SK-N-SH treated with all-trans-retinoic acid at 6 μM for 48 hours (cell line): ENCODE measurements around the gene CDH4.

Experiments used
- ATAC-seq: fragments of 200-7000 bp; cut with Tn5 transposase; 3 replicates; pipeline ENCODE4 v1.9.1; 2020; ENCODE audit warnings: mild to moderate bottlenecking, moderate library complexity
- ARNTL ChIP-seq: fragments of 450-650 bp; formaldehyde crosslinking; IDR thresholded peaks from 2 replicates; pipeline ENCODE4 v1.5.0; 2020; ENCODE audit warnings: low read depth, mild to moderate bottlenecking, moderate library complexity, borderline replicate concordance
- BACH2 ChIP-seq: fragments of 250-450 bp; sonication (Bioruptor Pico); IDR thresholded peaks from 2 replicates; pipeline ENCODE4 v1.9.0; 2021; ENCODE audit warnings: mild to moderate bottlenecking, borderline replicate concordance
- CREB5 ChIP-seq: fragments of 250-450 bp; sonication (Bioruptor Pico); IDR thresholded peaks from 2 replicates; pipeline ENCODE4 v1.5.1; 2020; ENCODE audit warnings: low read depth, mild to moderate bottlenecking, moderate library complexity
- CSDC2 ChIP-seq: fragments of 250-450 bp; sonication (Bioruptor Pico); IDR thresholded peaks from 2 replicates; pipeline ENCODE4 v1.5.0; 2020; ENCODE audit warnings: mild to moderate bottlenecking, moderate library complexity
- CSRNP3 ChIP-seq: fragments of 250-450 bp; sonication (Bioruptor Pico); IDR thresholded peaks from 2 replicates; pipeline ENCODE4 v1.5.1; 2021; ENCODE audit warnings: mild to moderate bottlenecking, moderate library complexity
- ESRRG ChIP-seq: fragments of 250-450 bp; sonication (Bioruptor Pico); IDR thresholded peaks from 2 replicates; pipeline ENCODE4 v1.6.1; 2021; ENCODE audit warnings: mild to moderate bottlenecking
- GLIS3 ChIP-seq: fragments of 250-450 bp; sonication (Bioruptor Pico); IDR thresholded peaks from 2 replicates; pipeline ENCODE4 v1.5.0; 2020; ENCODE audit warnings: mild to moderate bottlenecking, moderate library complexity
- ISL1 ChIP-seq: fragments of 250-450 bp; sonication (Bioruptor Pico); IDR thresholded peaks from 2 replicates; pipeline ENCODE4 v2.1.2; 2022; ENCODE audit warnings: mild to moderate bottlenecking, moderate library complexity
- OSR1 ChIP-seq: fragments of 250-450 bp; sonication (Bioruptor Pico); IDR thresholded peaks from 2 replicates; pipeline ENCODE4 v1.8.0; 2022; ENCODE audit warnings: moderate library complexity, mild to moderate bottlenecking, inconsistent platforms
- PATZ1 ChIP-seq: fragments of 250-450 bp; sonication (Bioruptor Pico); IDR thresholded peaks from 2 replicates; pipeline ENCODE4 v1.8.0; 2020; ENCODE audit warnings: mild to moderate bottlenecking, moderate library complexity, borderline replicate concordance
- POU6F1 ChIP-seq: fragments of 250-450 bp; sonication (Bioruptor Pico); IDR thresholded peaks from 2 replicates; pipeline ENCODE4 v1.8.0; 2021; ENCODE audit warnings: low read depth, mild to moderate bottlenecking, moderate library complexity, borderline replicate concordance
- RARB ChIP-seq: fragments of 250-450 bp; sonication (Bioruptor Pico); IDR thresholded peaks from 2 replicates; pipeline ENCODE4 v1.8.0; 2021; ENCODE audit warnings: mild to moderate bottlenecking, moderate library complexity
- TCF4 ChIP-seq: fragments of 250-450 bp; sonication (Bioruptor Pico); IDR thresholded peaks from 2 replicates; pipeline ENCODE4 v1.8.0; 2021; ENCODE audit warnings: mild to moderate bottlenecking, moderate library complexity, borderline replicate concordance
- TOX ChIP-seq: fragments of 250-450 bp; sonication (Bioruptor Pico); IDR thresholded peaks from 2 replicates; pipeline ENCODE4 v1.8.0; 2021; ENCODE audit warnings: mild to moderate bottlenecking, moderate library complexity, borderline replicate concordance
- TSHZ2 ChIP-seq: fragments of 250-450 bp; sonication (Bioruptor Pico); IDR thresholded peaks from 2 replicates; pipeline ENCODE4 v1.5.0; 2020; ENCODE audit warnings: mild to moderate bottlenecking, moderate library complexity
- ZC3H10 ChIP-seq: fragments of 250-450 bp; sonication (Bioruptor Pico); IDR thresholded peaks from 2 replicates; pipeline ENCODE4 v1.5.1; 2021; ENCODE audit warnings: mild to moderate bottlenecking, moderate library complexity
- ZFP3 ChIP-seq: fragments of 250-450 bp; sonication (Bioruptor Pico); IDR thresholded peaks from 2 replicates; pipeline ENCODE4 v1.5.0; 2020; ENCODE audit warnings: mild to moderate bottlenecking, moderate library complexity
- ZFP30 ChIP-seq: fragments of 450-650 bp; formaldehyde crosslinking; IDR thresholded peaks from 2 replicates; pipeline ENCODE4 v1.5.0; 2022; ENCODE audit warnings: mild to moderate bottlenecking, moderate library complexity
- ZNF565 ChIP-seq: fragments of 450-650 bp; formaldehyde crosslinking; conservative IDR thresholded peaks from 2 replicates; pipeline ENCODE4 v1.5.0; 2020; ENCODE audit warnings: low read depth, mild to moderate bottlenecking, moderate library complexity
- ZNF8 ChIP-seq: fragments of 450-650 bp; formaldehyde crosslinking; IDR thresholded peaks from 2 replicates; pipeline ENCODE4 v1.5.0; 2020; ENCODE audit warnings: mild to moderate bottlenecking, moderate library complexity

The CDH4 gene

GRCh38 chr20:61320691-61321425, 68.8 kb downstream of the CDH4 start:
- no peak for ATAC-seq
- TF ChIP-seq OSR1 (CRISPR knock-in tag) (no peak), CREB5 (CRISPR knock-in tag) (no peak), ISL1 (CRISPR knock-in tag) (no peak), RARB (CRISPR knock-in tag) (no peak), ESRRG (CRISPR knock-in tag) (no peak), ZC3H10 (CRISPR knock-in tag) (no peak), CSDC2 (CRISPR knock-in tag) (no peak), TOX (CRISPR knock-in tag) (no peak), ZNF8 (CRISPR knock-in tag) (no peak), ZFP3 (CRISPR knock-in tag) (no peak), TSHZ2 (CRISPR knock-in tag) (no peak), BACH2 (no peak), GLIS3 (no peak), ZFP30 (CRISPR knock-in tag) (no peak), PATZ1 (no peak), TCF4 (no peak), ZNF565 (CRISPR knock-in tag) (no peak)
- TF ChIP-seq, all 23 proteins: peak for 0

GRCh38 chr20:61321481-61321880, 69.4 kb downstream of the CDH4 start:
- no peak for TF ChIP-seq TCF4
- TF ChIP-seq CREB5 (CRISPR knock-in tag): no peak
- TF ChIP-seq ZC3H10 (CRISPR knock-in tag): no peak
- TF ChIP-seq, all 23 proteins: peak for 0
- ATAC-seq: no peak

- ATAC-seq: no peak
- TF ChIP-seq BACH2 (no peak), POU6F1 (no peak), ESRRG (CRISPR knock-in tag) (no peak), ZNF8 (CRISPR knock-in tag) (no peak), ARNTL (CRISPR knock-in tag) (no peak), TSHZ2 (CRISPR knock-in tag) (no peak), ISL1 (CRISPR knock-in tag) (no peak), CSRNP3 (CRISPR knock-in tag) (no peak), ZFP3 (CRISPR knock-in tag) (no peak), PATZ1 (no peak)
Observed at GRCh38 chr20:61322151-61322865, 70.2 kb downstream of the CDH4 start.
